GM19238 (cell line): ENCODE measurements around the gene CDHR2.

ENCODE experiments used
- DNase-seq: peaks from one replicate; pipeline ENCODE4 v3.0.0; 2011; ENCODE audit warnings: low spot score; ENCODE audit not compliant: insufficient read length

The CDHR2 gene

DNA sequence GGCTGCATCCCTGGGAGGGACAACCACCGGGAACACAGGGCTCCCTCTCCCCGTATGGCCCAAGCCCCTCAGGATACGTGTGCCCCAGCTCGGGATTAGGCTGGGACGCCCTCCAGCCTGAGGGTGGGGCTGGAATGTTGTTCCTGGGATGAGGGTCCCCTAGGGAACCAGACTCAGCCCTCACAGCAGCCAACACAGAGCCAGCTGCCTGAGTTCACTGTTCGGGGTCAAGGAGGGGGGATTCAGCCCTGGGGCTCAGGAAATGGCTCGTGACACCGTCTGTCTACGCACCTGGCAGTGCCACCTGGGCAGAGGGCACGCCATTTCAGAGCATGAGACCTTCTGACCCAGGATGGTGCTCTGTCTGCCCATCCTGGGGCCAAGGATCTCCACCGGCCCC, 20.8 kb upstream of the CDHR2 start:
- no peak for DNase-seq

DNA sequence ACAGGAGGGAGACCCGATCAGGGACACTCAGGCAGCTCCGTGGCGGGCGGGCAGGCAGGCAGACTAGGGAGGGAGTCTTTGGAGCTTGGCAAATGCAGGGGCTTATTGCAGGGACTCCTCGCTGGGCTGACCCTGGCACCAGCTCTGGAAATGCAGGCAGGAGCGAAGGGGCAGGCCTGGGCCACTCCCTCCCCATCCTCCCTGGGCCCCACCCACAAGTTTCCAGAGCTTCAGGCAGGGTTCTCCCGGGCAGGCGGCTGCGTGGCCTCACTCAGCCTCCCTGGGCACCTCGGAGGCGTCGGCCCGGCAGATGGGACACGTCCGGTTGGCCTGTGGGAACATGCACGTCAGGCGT, 20.4 kb upstream of the CDHR2 start:
- DNase-seq: no peak

- no peak for DNase-seq
Measured at GRCh38 chr5:176529116-176529740, 19.9 kb upstream of the CDHR2 start.

- DNase-seq: no peak
Measured at GRCh38 chr5:176529741-176530141, 19.4 kb upstream of the CDHR2 start.

DNA sequence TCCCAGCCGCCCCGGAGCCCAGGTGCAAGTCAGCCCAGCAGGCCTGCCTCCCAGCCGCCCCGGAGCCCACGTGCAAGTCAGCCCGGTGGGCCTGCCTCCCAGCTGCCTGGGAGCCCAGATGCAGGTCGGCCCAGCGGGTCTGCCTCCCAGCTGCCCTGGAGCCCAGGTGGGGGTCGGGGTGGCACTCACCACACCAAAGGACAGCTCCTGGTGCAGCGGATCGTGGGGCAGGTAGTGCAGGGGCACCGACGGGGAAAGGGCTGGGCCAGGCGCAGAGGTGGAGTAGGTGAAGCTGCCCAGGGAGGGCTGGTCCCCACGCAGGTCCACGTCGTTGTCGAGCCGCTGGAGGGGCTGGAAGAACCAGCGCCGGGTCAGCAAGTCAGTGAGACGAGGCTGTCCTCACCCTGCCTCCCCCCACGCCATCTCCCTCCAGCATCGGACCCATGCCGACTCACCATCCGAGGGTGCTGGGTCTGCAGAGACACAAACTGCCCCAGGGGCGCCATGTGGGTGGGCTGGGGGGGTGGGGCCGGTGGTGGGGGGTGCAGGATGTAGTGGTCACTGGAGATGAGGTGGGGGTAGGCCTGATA, 18.7 kb upstream of the CDHR2 start:
- DNase-seq: no peak

DNA sequence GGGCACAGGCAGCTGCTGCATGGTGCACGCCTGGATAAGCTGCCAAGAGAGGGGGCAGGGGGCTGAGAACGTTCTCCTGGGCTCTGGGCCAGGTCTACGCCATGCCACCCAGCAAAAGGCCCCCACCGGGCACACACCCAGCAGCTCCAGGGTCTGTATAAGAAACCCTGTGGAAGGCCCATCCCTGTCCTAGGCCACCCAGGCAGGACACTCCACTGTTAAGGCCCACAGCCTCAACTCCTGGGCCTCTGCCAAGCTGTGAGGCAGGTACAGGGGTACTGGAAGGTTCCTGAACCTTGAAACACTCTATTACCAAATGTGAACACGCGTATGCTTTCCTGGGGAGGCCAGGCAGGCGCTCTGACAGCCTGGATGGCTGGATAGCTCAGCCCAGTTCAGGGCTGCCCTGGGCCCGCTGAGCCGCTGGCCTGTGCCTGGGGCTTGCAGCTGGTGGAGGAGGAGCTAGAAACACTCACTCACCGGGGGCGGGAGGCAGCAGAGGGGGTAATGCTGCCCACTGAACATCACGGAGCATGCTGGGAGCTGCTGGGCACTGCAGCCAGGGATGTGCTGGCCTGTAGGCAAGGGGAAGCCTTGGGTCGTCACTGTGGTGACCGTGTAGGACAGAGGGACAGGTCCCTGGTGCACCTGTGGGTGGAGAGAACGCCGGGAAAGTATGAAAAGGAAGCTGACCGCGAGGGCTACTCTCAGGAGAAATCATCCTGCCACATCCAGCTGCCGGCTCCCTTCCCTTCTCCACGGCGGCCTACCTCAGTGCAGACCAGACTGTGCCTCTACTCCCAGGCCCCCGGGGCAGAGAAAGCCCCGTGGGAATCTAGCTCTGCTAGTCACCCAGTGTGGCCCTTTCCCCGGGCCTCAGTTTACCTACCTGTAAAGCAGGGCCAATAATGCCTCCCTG, 17.9 kb upstream of the CDHR2 start:
- DNase-seq: no peak

DNA sequence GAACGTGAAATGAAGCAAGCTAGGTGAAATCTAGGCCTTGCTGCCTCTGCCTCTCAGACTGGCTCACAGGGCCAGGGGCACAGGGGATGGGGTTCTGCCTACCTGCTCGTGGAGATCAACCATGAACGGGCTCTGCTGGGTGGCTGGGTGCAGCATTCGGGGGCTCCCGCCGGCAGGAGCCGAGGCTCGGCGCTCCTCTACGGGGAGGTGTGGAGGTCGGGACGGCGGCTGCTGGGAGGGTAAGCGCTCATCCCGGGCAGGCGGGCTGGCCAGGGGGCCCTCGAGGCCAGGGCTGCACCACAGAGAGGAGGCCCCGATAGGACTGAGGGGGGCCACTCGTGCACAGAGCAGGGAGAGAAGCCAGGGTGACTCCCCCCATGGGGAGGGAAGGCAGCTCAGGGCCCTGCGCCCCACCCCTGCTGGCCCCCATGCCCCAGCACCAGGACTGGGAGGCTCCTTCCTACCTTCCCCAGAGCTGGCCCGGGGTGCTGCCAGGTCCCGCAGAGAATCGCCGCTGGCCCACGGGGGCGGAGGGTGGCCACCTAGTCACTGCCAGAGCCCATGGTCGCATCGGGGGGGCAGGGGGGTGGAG, 17.1 kb upstream of the CDHR2 start:
- DNase-seq: no peak

- DNase-seq: no peak
Measured at GRCh38 chr5:176532795-176533194, 16.3 kb upstream of the CDHR2 start.

GRCh38 chr5:176533390-176533789, 15.8 kb upstream of the CDHR2 start:
- DNase-seq: no peak

DNA sequence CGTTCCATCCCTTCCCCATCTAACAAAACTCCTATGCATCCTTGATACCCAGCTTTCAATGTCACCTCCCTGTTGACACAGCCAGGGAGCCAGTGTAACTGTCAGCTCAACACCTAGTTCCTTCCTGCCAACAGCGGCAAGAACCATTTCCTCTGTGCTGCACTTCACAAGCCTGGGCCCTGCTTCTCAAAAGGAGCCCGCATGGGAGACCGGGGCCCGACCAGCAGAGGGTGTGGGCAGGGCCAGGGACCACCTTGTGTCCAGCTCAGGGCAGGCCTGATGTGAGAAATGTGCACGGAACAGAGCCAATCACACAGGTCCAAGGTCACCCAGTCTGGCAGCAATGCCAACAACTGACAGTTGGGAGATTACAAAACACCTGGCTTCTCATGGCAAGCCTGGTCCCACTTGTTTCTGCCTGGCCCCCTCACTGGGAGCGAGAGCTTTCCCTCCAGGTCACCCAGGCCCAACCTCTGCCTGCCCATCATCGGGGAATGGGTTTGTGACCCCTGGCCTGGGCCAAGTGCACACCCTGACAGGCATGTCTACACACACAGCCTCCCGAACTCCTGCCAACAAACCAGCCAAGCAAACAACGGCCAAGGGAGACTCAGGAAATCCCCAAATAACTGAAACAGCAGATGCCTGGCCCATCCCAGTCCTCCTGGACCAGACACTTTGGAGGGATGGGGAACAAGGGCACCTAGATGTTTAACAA, 15.1 kb upstream of the CDHR2 start:
- DNase-seq: no peak

- DNase-seq: no peak
Measured at GRCh38 chr5:176534640-176535039, 14.5 kb upstream of the CDHR2 start.

GRCh38 chr5:176535101-176535663, 14.0 kb upstream of the CDHR2 start:
- DNase-seq: peak; percentile 33

- DNase-seq: no peak
Measured at GRCh38 chr5:176535664-176536131, 13.4 kb upstream of the CDHR2 start.

DNA sequence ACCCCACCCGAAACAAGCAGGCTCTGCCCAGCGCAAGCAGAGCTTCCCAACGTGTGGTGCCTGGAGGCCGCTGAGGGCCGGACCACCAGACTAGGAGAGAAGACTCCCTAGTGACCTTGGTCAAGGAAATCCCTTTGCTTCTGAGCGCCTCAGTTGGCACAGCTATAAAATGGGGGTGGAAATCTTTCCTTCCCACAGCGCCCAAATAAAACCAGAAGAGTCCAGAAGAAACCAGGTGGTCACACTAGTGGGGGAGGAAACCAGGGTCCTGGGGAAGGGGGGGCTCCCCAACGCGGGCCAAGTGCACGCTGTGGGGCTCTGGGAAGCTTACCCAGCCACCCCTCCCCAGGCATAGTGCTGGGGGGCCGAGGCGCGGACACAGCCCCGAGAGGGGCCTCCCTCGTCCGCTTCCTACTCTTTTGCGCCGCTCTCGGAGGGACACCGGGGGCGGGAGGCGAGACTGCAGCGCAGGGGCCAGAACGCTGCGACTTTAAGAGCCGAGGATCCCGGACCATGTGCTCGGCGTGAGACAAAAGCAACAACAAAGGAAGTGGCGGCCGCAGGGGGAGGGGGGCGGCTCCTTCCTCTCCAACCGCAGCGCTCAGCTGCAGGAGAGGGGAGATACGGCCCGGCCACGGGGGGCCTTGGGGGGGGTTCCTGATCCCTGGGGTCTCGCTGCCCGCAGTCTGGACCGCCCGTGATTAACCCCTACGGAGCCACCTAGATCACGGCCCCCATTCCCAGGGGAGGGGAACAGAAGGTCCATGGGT, 12.8 kb upstream of the CDHR2 start:
- peak; percentile 82 for DNase-seq

- DNase-seq: peak; percentile 86
Measured at GRCh38 chr5:176536902-176537553, 12.1 kb upstream of the CDHR2 start, which contains the start of gene RNF44. Gene RNF44, minus strand, starts transcription at chr5:176537402. Its CDS starts 4,930 bp downstream, at chr5:176532472.

- peak; percentile 86 for DNase-seq
Measured at GRCh38 chr5:176537554-176538229, 11.4 kb upstream of the CDHR2 start.

DNA sequence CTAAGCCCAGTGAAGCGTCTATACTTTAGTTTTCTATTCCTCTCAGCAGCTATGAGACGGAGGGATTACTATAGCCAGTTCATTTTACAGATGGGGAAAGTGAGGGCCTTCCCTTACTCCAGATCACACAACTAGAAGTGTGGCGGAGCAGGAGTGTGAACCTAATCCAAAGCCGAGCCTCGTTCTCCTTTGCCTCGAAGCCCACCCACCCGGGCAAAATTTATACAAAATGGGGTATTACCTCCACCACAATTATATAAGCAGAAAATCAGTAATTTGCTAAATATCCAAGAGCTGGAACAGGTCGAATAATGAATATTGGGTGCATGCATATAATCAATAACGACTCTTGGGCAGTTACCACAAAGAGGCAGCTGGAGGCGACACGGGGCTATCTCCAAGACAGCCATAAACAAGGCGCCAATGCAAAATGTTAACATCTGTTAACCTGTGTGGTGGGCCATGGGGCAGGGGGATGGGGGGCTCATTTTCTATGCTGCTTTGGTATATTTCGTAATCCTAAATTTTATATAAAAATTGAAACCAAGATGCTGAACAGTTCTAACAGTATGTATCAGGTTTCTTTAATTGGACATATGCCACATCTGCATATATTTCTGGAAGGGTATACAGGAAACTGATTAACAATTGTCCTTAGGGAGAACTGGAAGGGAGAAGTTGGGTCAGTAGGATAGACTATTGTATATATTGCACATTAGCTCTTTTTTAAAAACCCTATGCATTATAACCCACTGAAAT, 10.7 kb upstream of the CDHR2 start:
- DNase-seq: no peak

DNA sequence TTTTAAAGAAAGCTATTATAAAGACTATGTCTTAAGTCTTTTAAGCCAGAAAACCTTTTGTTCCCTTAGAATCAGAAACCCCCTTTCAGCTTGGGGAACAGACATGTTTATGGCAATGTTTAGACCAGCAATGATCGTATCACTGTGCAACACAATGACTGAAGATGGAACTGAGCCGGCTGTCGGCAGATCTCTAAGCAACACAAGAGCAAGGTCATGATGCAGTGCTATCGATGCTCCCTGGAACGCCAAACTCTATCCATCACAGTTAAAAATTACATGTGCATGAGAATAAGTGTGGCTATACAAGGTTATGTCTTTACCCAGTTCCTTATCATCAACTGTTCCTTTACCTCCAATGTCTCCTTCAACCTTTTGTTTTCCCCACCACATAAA, 10.2 kb upstream of the CDHR2 start:
- DNase-seq: no peak
